GM19463 (cell line): Measurements from ENCODE around the gene ZDHHC8.

Experiments used
- ATAC-seq: cut with Tn5 transposase; IDR thresholded peaks from one replicate; pipeline ENCODE4 v1.9.1; 2021; ENCODE audit warnings: mild to moderate bottlenecking, moderate library complexity; ENCODE audit not compliant: unreplicated experiment

Gene ZDHHC8

DNA sequence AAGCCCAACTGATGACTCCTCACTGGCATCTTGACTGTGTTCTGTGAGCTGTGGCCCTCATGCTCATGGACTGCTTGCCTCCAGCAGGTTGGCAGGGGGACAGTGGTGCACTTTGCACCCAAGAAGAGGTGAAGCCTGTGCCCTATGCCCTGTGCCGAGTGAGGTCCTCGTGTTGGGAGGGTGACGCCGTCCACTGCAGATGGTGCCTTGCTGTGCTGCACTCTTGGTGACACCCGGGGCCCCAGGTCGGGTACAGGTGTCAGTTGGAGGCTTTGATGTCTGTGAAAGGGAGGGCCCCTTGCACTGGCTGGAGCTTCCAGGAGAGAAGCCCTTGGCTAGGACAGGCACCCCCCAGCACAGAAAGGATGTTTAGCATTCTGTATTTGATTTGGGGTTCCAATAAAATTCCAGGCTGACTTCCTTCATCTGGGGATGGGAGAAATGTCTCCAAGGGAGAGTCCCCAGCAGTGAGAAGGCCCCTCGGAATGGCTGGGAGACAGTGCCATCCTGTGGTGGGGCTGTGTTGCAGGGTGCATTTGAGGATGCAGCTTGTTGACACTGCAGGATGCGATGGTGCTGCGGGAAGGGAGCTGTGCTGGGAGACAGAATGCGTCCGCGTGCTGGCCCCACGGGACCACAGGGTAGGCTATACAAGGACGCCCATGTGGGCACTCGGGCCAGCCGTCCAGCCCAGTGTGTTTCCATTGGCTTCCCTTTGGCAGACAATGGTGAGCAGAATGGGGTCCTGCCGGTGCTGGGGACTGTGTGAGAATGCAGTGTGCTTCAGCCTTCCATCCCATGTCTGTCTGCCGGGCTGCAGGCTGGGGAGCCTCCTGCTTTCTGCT, 2.5 kb upstream of the ZDHHC8 start:
- no peak for ATAC-seq

- ATAC-seq = no peak
Observed at GRCh38 chr22:20129747-20130014, 1.9 kb upstream of the ZDHHC8 start.

DNA sequence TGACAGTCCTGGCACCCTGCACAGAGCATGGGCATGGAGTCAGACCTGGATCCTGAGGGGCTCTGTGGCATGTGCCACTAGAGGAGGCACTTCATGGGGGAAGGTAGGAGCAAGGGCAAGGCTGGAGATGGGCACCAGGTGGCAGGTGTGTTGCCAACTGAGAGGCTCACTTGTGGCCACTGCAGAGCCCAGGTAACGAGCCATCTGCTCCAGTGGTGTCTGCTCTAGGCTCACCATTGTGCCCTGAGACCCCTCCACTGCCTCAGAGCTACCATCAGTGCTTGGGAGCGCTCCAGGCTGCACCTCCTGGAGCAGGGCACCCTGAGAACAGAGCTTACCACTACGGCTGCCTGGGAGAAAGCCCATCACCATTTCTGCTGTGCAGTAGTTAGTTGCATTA, 1.3 kb upstream of the ZDHHC8 start:
- no peak for ATAC-seq

DNA sequence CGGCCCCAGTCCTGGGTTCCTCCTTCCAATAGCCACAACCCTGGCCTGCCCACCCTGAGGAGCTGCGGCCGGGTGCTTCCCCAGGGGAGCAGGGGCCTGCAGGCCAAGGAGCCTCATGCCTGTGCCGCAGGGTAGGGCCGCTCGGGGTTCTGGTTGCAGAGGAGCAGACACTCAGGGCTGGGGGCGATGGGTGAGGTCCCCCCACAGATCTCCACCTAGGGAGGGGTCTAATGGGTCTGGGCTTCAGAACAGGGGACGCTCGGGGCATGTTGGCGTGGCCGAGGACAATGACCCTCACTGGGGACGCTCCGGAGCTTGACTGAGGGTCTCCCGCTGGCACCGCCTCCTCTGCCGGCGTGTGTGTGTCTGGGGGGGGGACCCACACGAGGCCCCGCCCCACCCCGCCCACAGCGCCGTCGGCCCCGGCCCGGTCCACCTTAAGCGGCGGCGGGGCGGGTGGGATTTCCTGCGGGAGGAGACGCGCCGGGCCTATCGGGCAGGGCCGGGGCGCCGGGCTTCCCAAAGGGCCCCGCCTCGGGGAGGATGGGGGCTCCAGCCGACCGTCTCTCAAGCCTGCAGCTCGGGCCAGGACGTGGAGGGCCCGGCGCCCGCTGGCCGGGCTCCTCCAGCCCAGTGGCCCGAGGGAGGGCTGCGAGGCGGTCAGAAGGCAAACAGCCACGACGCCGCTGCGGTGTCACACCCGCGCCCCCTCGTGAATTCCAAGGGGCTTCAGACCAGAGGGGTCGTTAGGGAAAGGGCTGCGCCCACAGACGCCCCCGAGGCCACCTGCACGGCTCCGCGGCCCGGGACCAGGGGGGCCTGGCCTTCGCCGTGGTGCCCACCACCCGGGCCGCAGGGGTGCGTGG, 640 bp upstream of the ZDHHC8 start:
- ATAC-seq = peak; percentile 71

DNA sequence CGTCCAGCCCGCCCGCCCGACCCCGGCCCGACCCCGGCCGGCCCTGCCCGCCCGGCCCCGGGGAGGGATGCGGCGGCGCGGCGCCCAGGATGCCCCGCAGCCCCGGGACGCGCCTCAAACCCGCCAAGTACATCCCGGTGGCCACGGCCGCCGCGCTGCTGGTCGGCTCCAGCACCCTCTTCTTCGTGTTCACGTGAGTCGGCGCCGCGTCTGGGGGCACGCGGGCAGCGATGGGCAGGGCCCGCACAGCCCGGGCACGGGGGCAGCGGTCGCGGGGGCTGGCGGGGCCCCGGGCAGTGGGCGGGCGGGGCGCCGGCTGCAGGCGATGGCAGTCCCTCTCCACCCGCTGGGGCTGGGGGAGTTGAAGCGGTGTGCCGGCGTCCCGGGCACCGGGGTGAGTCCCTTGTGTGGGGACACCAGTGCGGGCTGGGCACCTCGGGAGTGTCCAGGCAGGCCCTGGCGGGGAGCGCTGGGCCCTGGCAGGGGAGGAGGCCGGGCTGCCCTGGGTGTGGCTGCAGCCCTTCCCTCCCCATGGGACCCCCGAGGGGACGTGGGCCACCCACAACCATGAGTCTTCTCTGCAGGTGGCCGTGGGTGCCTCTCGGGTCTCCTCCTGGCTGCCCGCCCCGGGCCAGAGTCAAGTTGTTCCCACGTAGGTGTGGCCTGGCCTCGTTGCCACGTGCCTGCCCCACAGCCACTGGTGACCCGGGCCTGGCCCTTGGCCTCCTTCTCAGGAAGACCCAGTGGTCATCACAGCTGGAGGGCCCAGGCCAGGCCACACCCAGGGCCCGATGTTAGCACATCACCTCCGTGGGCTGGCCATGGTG, 468 bp downstream of the ZDHHC8 start:
- no peak for ATAC-seq

GRCh38 chr22:20132686-20133246, 1.2 kb downstream of the ZDHHC8 start:
- ATAC-seq = no peak

GRCh38 chr22:20133930-20134549, 2.4 kb downstream of the ZDHHC8 start:
- no peak for ATAC-seq

GRCh38 chr22:20135265-20135664, 3.7 kb downstream of the ZDHHC8 start:
- ATAC-seq = no peak

DNA sequence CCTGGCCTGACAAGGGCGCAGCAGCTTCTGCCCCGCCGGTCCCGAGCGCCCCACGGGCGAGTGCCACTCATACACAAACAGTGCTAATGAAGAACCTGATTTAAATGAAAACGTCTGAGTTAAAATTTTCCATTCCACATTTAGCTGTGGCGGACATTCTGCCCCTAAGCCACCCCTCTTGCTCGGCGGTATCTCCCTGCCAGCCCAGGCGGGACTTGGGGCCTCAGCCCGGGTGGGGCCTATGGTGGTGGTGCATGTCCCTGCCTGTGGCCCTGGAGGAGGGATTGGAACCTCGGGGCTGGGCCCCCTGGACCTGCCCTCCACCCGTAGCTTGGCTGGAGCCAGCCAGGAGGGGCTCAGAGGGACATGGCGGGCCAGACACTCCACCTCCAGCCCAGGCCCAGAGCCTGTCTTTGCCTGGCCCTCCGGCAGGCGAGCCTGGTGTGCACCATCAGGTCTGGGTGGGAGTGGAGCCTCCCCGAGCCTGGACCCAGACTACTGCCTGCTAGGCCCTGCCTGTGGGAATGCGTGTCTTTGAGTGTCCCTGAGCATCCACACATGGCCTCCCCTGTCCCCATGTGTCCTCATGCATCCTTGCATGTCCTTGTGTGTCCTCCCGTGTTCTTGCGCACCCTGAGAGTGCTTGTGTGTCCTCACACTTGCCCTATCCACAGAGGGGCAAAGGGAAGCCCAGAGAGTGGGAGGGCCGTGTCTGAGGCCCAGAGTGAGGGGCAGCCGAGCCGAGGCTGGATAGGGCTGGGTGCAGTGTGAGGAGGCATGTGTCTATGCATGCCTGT, 4.4 kb downstream of the ZDHHC8 start:
- no peak for ATAC-seq

GRCh38 chr22:20136603-20136873, 4.9 kb downstream of the ZDHHC8 start:
- ATAC-seq = no peak

GRCh38 chr22:20137113-20137512, 5.5 kb downstream of the ZDHHC8 start:
- ATAC-seq = no peak

GRCh38 chr22:20137671-20138416, 6.2 kb downstream of the ZDHHC8 start:
- no peak for ATAC-seq

GRCh38 chr22:20138417-20138738, 6.8 kb downstream of the ZDHHC8 start:
- no peak for ATAC-seq

DNA sequence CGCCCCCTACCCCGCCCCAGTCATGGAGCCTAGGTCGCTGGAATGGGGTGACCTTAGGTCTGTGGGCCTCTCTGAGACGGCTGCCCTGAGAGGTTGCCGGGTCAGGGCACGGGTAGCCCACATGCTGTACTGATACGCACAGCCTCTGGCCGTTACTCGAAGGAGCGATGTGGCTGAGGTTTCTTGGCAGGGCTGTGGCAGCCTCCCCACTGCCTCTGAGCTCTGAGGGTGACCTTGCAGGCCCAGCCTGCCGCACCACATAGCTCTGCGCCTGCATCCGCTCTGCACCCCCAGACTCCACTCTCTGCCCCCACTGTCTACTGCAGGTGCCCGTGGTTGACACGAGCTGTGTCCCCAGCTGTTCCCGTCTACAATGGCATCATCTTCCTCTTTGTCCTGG, 7.3 kb downstream of the ZDHHC8 start:
- ATAC-seq = no peak

DNA sequence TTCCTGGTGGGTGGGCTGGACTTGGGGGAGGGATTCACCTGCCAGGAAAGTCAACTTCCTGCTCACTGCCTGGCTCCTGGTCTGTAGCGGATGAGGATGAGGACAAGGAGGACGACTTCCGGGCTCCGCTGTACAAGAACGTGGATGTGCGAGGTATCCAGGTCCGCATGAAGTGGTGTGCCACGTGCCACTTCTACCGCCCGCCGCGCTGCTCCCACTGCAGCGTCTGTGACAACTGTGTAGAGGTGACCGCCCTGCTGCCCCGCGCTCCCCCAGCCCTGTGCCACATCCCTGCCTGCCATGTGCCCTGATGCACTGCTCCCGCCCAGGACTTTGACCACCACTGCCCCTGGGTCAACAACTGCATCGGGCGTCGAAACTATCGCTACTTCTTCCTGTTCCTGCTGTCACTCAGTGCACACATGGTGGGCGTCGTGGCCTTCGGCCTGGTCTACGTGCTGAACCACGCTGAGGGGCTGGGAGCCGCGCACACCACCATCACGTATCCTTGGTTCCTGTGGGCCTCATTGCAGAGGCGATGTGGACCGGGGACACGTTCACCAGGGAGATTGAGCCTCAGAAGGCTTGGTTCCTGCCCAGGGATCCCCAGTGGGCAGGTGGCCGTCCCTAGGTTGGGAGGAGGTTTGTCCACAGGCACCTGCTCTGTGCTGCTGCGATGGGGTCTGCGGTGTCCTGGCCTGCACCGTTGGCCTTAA, 7.9 kb downstream of the ZDHHC8 start:
- ATAC-seq = no peak

DNA sequence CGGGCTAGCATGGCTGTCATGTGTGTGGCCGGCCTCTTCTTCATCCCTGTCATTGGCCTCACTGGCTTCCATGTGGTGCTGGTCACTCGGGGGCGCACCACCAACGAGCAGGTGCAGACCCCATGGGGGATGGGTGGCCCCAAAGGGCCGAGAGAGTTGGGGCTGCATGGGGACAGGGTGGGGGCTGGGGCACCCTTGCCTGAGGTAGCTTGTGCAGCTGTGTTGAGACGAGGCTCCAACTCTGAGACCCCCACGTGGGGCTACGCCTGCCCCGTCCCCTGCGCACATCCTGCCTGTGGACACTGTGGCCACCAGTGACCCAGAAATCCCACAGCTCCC, 8.5 kb downstream of the ZDHHC8 start:
- no peak for ATAC-seq

DNA sequence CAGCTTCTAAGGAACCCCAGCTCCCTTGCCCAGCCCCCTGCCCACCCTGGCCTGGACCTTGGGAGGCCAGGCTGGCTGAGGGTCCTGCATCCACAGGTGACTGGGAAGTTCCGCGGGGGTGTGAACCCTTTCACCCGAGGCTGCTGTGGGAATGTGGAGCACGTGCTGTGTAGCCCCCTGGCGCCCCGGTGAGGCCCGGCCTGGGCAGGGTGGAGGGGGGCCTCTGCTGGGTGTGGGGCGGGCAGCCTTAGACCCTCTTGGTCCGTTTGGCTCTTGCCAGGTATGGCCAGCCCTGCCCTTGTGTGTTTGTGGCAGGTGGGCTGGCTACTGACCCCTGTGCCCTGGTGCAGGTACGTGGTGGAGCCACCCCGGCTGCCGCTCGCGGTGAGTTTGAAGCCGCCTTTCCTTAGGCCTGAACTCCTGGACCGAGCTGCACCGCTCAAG, 8.9 kb downstream of the ZDHHC8 start:
- no peak for ATAC-seq

- ATAC-seq = no peak
Observed at GRCh38 chr22:20141186-20142077, 9.8 kb downstream of the ZDHHC8 start.
